GM19455 (cell line): ENCODE measurements around the gene SLC44A5.
"Not testable (repeated sequence)": the region's sequence is repeated elsewhere in the genome, so short reads cannot be mapped to it uniquely, and the experiment has no call there.

ENCODE experiments used
- ATAC-seq: cut with Tn5 transposase; IDR thresholded peaks from one replicate; pipeline ENCODE4 v1.9.1; 2021; ENCODE audit not compliant: unreplicated experiment

SLC44A5 gene

GRCh38 chr1:75202751-75203150 is 408.2 kb downstream of the SLC44A5 start:
- ATAC-seq, result no peak

- ATAC-seq, result no peak
These were observed 412.2 kb downstream of the SLC44A5 start for GRCh38 chr1:75198761-75199160.

DNA sequence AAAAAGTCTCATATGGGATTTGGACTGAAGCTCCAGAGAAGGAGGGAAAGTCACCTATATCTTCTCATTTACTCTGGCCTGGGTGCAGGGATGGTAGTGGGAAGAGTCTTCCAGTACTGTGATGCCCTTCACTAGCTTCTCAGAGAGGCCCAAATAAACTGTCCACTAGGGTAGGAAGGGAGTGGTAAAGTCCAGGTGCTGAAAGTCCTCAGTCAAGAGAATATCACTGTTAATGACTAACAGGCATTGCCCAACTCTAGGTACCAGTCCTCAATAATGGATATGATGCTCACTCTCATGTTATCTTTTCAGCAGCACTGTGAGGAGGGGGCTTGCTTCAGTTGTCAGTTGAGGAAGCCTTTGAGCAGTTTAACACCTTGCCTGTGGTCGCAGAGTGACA is 412.8 kb downstream of the SLC44A5 start:
- ATAC-seq, result no peak

GRCh38 chr1:75188892-75189291 is 422.0 kb downstream of the SLC44A5 start:
- ATAC-seq, result no peak

GRCh38 chr1:75181214-75181955 is 429.5 kb downstream of the SLC44A5 start:
- ATAC-seq, result not testable (repeated sequence)

GRCh38 chr1:75174031-75174760 is 436.7 kb downstream of the SLC44A5 start:
- ATAC-seq, result no peak

DNA sequence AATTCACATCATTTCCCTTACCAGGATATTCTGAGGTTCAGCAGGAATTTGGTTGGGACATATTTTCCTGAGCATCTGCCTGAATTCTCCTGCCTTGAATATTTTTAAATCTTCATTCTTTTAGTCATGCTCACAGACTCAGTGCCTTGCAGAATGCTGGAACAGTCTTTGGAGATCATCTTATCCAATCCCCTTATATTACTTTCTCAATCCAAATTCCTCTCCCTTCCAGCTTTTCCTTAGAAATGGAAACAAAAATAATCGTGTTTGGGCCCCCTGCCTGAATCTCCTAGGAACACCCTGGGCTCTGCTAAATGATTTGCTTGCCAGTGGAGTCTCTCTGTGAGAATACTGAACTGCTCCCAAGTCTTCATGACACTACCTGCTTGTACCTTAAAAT is 438.4 kb downstream of the SLC44A5 start:
- no peak for ATAC-seq

GRCh38 chr1:75171876-75172275 is 439.0 kb downstream of the SLC44A5 start:
- no peak for ATAC-seq

DNA sequence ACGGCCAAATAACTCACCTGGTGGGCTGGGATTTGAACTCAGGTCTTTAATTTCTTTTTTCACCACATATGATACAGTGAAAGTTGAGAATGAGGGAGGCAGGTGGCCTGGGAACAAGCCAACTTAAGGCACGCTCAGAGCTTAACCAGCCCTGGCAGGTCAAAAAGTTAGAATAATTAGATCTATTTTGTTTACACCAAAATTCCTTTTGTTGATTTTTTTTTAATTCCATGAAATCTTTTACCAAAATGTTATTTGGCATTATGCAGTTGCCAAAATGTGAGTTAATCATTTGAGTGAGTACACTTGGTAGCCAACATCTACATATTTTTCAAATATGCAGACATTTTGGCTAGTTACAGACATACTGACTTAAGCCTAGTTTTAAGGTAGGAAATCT is 439.9 kb downstream of the SLC44A5 start:
- no peak for ATAC-seq

DNA sequence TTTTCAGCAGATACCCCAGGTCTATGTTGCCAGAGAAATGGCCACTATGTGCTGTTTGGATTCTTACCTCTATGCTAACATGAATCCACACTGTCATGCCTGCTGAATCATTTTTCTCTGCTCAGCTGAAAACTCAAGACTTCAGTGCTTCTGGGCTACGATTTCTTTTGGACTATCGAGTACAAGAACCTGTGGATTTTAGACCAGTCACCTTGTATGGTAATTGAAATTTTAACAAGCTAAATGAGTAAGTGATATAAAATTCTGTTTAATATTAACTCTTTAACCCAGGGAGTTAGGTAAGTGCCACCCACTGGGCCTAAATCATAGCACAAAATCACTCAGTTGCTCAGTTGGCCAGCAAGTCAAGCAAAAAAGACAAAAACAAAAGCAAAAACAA is 440.9 kb downstream of the SLC44A5 start:
- ATAC-seq, result no peak

DNA sequence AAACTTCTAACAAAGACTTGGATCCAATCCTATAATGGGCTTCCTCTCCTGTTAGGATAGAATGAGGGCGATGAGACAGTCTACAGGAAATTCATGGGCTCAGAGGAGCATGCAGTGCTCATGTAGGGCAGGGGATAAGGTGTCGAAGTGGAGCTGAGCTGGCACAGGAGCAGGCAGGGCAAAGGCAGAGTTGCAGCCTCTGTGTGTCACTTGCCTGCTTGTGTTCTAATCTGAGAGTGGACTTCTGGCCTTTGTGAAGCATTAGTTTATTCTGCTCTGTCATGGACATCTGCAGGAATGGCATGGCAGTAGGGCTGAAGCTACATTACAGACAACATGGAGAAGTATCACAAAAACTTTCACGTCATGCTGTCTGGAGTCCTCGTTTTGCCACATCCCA is 444.1 kb downstream of the SLC44A5 start:
- ATAC-seq, result no peak

GRCh38 chr1:75165264-75165663 is 445.6 kb downstream of the SLC44A5 start:
- no peak for ATAC-seq

DNA sequence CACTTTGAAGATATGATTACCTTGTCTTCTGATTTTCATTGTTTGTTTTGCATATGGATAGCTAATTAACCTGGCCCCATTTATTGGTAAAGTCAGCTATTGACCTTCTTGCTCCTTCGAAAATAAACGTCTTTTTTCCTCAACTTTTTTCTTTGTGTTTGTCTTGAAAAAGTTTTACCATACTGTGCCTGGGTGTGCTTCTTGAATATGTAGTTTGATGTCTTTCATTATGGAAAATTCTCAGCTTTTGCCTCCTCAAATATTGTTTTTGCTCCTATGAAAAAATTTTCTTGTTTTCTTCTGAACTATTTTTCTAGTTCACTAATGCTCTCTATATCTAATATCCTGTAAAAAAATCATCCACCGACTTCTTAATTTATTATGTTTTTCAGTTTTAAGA is 451.8 kb downstream of the SLC44A5 start:
- no peak for ATAC-seq
